ENCODE results near the gene RELCH.

DNA sequence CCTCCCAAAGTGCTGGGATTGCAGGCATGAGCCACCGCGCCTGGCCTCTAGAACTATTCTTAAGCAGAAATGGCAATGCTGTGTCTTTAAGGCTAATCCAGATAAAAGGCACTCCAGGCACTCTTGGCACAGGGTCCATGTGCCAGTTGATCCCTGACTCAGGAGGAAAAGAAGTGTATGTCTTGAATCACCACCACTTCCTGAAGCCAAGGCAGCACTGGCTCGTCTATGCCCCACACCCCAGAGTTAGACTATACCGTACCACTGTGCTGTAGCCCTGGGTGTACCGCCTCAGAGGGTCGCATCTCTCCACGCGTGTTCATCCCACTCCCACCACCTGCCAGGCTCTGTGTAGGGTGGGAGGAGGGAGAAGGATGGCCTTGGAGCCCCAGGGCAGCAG, 147.1 kb downstream of the RELCH start:
- TF ChIP-seq, protein P1, sequence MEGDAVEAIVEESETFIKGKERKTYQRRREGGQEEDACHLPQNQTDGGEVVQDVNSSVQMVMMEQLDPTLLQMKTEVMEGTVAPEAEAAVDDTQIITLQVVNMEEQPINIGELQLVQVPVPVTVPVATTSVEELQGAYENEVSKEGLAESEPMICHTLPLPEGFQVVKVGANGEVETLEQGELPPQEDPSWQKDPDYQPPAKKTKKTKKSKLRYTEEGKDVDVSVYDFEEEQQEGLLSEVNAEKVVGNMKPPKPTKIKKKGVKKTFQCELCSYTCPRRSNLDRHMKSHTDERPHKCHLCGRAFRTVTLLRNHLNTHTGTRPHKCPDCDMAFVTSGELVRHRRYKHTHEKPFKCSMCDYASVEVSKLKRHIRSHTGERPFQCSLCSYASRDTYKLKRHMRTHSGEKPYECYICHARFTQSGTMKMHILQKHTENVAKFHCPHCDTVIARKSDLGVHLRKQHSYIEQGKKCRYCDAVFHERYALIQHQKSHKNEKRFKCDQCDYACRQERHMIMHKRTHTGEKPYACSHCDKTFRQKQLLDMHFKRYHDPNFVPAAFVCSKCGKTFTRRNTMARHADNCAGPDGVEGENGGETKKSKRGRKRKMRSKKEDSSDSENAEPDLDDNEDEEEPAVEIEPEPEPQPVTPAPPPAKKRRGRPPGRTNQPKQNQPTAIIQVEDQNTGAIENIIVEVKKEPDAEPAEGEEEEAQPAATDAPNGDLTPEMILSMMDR (conservative IDR thresholded peaks at IDR 0.05; ENCODE audit: low read depth, low read length) = no peak
- TF ChIP-seq EZH2 (IDR thresholded peaks at IDR 0.05; ENCODE audit: low read length, unreplicated experiment) = no peak
- TF ChIP-seq EZH2phosphoT487 (IDR thresholded peaks at IDR 0.05; ENCODE audit: borderline replicate concordance, low read length) = no peak

Measured in PC-3 (cell line).